K562 (cell line): ENCODE results near the gene ACE. TPM values are rescaled to one million over a fixed set of nuclear protein-coding genes. Genes with fewer than 3 reads are reported as not detected.

ENCODE experiments used
- ATAC-seq: fragments of 200-7000 bp; cut with Tn5 transposase; 3 replicates; pipeline ENCODE4 v1.9.1; 2020; ENCODE audit warnings: moderate library complexity
- BruUV-seq: library from RNA; stranded (reverse); fragments of 400-500 nt; replicated peaks from 2 replicates; lab custom pipeline; 2021; lab: Mats Ljungman, UMichigan
- CTCF ChIA-PET: fragments of 300-600 bp; formaldehyde crosslinking; extraction: SDS; loops from one replicate; lab custom pipeline; 2021; ENCODE audit warnings: low intra/inter-chr PET ratio; lab: Yijun Ruan, JAX
- POLR2A ChIA-PET: fragments of 300-600, 350-650 bp; sonication (Branson Sonifier 250); formaldehyde crosslinking; extraction: SDS; loops from one replicate; lab custom pipeline; 2021; ENCODE audit warnings: antibody characterized with exemption, inconsistent platforms; lab: Yijun Ruan, JAX
- DNase-seq, 4 experiments: peaks; one replicate each; pipeline versions ENCODE4 v3.0.0 to v3.0.0-alpha.2; 2011 to 2018; ENCODE audit warnings: low spot score in 3 of 4, mixed read lengths in 3 of 4; ENCODE audit errors: extremely low read depth in 1 of 4
- FAIRE-seq: peaks from 2 replicates; lab custom pipeline; 2011; peaks lifted over from hg19 to GRCh38; lab: Jason Lieb, UNC
- H2AFZ ChIP-seq: 2 replicates; pipeline ENCODE4 v1.6.0; 2011; ENCODE audit warnings: low read depth, low read length, control low read depth, inconsistent platforms
- H3K27ac ChIP-seq: fragments of 200-600 bp; 3 replicates; pipeline ENCODE4 v1.8.0; 2011; ENCODE audit warnings: low read depth, mild to moderate bottlenecking, control low read depth, inconsistent platforms, low read length, moderate library complexity, mixed read lengths; ENCODE audit errors: extremely low read depth
- H3K27me3 ChIP-seq, 2 experiments: fragments of 300-600 bp in 1 of 2; 2 replicates in 1 of 2; 3 replicates in 1 of 2; pipeline versions ENCODE4 v1.6.0 to v1.8.0; 2011; ENCODE audit warnings: inconsistent platforms in 2 of 2, low read length in 2 of 2, mild to moderate bottlenecking in 1 of 2, mixed read lengths in 1 of 2, moderate library complexity in 1 of 2; ENCODE audit not compliant: control insufficient read depth in 2 of 2, insufficient read depth in 2 of 2
- H3K36me3 ChIP-seq: fragments of 300-600 bp; 3 replicates; pipeline ENCODE4 v1.8.0; 2011; ENCODE audit warnings: mild to moderate bottlenecking, low read length, inconsistent platforms; ENCODE audit not compliant: control insufficient read depth, insufficient read depth
- H3K4me1 ChIP-seq, 2 experiments: fragments of 200-600 bp in 1 of 2; replicated peaks in 1 of 2; 2 replicates in 1 of 2; 3 replicates in 1 of 2; pipeline versions ENCODE4 v1.5.1 to v1.8.0; 2011; ENCODE audit warnings: inconsistent platforms in 2 of 2, low read length in 2 of 2, mild to moderate bottlenecking in 1 of 2, mixed read lengths in 1 of 2, moderate library complexity in 1 of 2; ENCODE audit not compliant: control insufficient read depth in 2 of 2, insufficient read depth in 2 of 2
- H3K4me2 ChIP-seq: 2 replicates; pipeline ENCODE4 v1.6.1; 2011; ENCODE audit warnings: low read length, control low read depth, inconsistent platforms, mixed read lengths; ENCODE audit not compliant: insufficient read depth
- H3K4me3 ChIP-seq: fragments of 200-600 bp; sonication (generic), shearing (Covaris generic); 2 replicates; pipeline ENCODE4 v1.5.1; 2016; ENCODE audit warnings: control low read depth, inconsistent platforms
- H3K79me2 ChIP-seq: fragments of 200-600 bp; 3 replicates; pipeline ENCODE4 v1.8.0; 2011; ENCODE audit warnings: low read length, inconsistent platforms; ENCODE audit not compliant: control insufficient read depth, insufficient read depth
- H3K9ac ChIP-seq, 2 experiments: 2 replicates each; pipeline versions ENCODE4 v1.6.0 to v1.6.1; 2011; ENCODE audit warnings: low read depth in 2 of 2, low read length in 2 of 2, control low read depth in 1 of 2, inconsistent platforms in 1 of 2, mild to moderate bottlenecking in 1 of 2, mixed read lengths in 1 of 2; ENCODE audit not compliant: insufficient read depth in 1 of 2
- H3K9me1 ChIP-seq: one replicate; pipeline ENCODE4 v1.6.0; 2011; ENCODE audit warnings: inconsistent platforms, mild to moderate bottlenecking, low read length, moderate library complexity; ENCODE audit not compliant: control insufficient read depth, insufficient read depth
- H3K9me3 ChIP-seq: replicated peaks from 2 replicates; pipeline ENCODE4 v1.5.1; 2011; ENCODE audit warnings: low read depth, low read length, inconsistent platforms; ENCODE audit not compliant: control insufficient read depth, insufficient read depth
- H4K20me1 ChIP-seq: replicated peaks from 2 replicates; pipeline ENCODE4 v1.6.1; 2011; ENCODE audit warnings: low read length, inconsistent platforms, mixed read lengths; ENCODE audit not compliant: control insufficient read depth, insufficient read depth
- BRD4 ChIP-seq: fragments of 200-600 bp; sonication (generic); IDR thresholded peaks from 2 replicates; pipeline ENCODE4 v1.6.1; 2017; ENCODE audit warnings: inconsistent platforms
- CBX5 ChIP-seq: IDR thresholded peaks from 2 replicates; pipeline ENCODE4 v1.6.1; 2014; ENCODE audit warnings: low read depth, borderline replicate concordance
- ZNF830 ChIP-seq: fragments of 250-450 bp; sonication (Bioruptor Pico); IDR thresholded peaks from 2 replicates; pipeline ENCODE4 v1.5.0; 2021; ENCODE audit warnings: mild to moderate bottlenecking
- WGBS: fragments of 100-300 bp; shearing (Covaris generic); methylation state at CpG from one replicate; pipeline ENCODE4 v1.1.6; 2016; ENCODE audit warnings: low coverage, mixed read lengths; ENCODE audit not compliant: insufficient coverage; ENCODE audit errors: missing lambda C conversion rate; 5-methylcytosine and 5-hydroxymethylcytosine counted together
- in situ Hi-C: fragments of 300-500 bp; cut with MboI; formaldehyde crosslinking; loops from 4 replicates; pipeline ENCODE4 v1.15.0; 2018; ENCODE audit warnings: inconsistent platforms, mixed read lengths
- intact Hi-C: fragments of 100-400 bp; cut with micrococcal nuclease; formaldehyde crosslinking; loops from 2 replicates; pipeline ENCODE4 v1.14.2; 2022
- polyA plus RNA-seq, 8 experiments: library from polyadenylated mRNA; depleted of rRNA in 4 of 8; stranded (reverse) in 5 of 8; unstranded in 3 of 8; fragments of >200 nt; fragmentation: Nextera tagmentation in 2 of 8; fragmentation: Illumina TruSeq in 1 of 8; extraction: Ambion mirVana in 2 of 8; extraction: Trizol in 1 of 8; gene quantifications; 2 replicates each; pipeline versions ENCODE4 v1.2.1 to v1.2.3, GENCODE V29; 2011 to 2014; ENCODE audit warnings: inconsistent platforms in 1 of 8, missing spikeins in 1 of 8
- total RNA-seq, 7 experiments: library from RNA; depleted of rRNA in 6 of 7; stranded (reverse); fragments of >200 nt in 6 of 7; fragmentation: Illumina TruSeq in 2 of 7; extraction: Trizol in 2 of 7; gene quantifications; 2 replicates each; pipeline versions ENCODE4 v1.2.1 to v1.2.3, GENCODE V29; 2011 to 2021; ENCODE audit warnings: low replicate concordance in 1 of 7
- TF ChIP-seq, protein P1 (sequence below): sonication (generic); formaldehyde crosslinking; IDR thresholded peaks from 2 replicates; pipeline ENCODE4 v1.8.0; 2022; ENCODE audit warnings: missing genetic modification reagents, mild to moderate bottlenecking, borderline replicate concordance
- TF ChIP-seq, protein P2 (sequence below): sonication (generic); IDR thresholded peaks from 2 replicates; pipeline ENCODE4 v1.6.1; 2016
- TF ChIP-seq, protein P3 (sequence below): fragments of 450-650 bp; IDR thresholded peaks from 2 replicates; pipeline ENCODE4 v1.7.0; 2016; ENCODE audit warnings: borderline replicate concordance
- TF ChIP-seq, protein P4 (sequence below), 2 experiments: fragments of 450-650 bp in 1 of 2; sonication (generic) in 1 of 2; formaldehyde crosslinking in 1 of 2; IDR thresholded peaks in 1 of 2; conservative IDR thresholded peaks in 1 of 2; 2 replicates each; pipeline versions ENCODE4 v1.6.1 to v1.8.1; 2016 to 2023; ENCODE audit warnings: mild to moderate bottlenecking in 2 of 2, moderate library complexity in 2 of 2, inconsistent platforms in 1 of 2, missing genetic modification reagents in 1 of 2

The ACE gene
- total and polyA plus RNA-seq, 9 of the 15 experiments (the other 6 are each of a cell fraction or from before 2014, with no cell fraction given) = 0.07 to 2.5 (median 0.47) TPM; not detected in 1

DNA sequence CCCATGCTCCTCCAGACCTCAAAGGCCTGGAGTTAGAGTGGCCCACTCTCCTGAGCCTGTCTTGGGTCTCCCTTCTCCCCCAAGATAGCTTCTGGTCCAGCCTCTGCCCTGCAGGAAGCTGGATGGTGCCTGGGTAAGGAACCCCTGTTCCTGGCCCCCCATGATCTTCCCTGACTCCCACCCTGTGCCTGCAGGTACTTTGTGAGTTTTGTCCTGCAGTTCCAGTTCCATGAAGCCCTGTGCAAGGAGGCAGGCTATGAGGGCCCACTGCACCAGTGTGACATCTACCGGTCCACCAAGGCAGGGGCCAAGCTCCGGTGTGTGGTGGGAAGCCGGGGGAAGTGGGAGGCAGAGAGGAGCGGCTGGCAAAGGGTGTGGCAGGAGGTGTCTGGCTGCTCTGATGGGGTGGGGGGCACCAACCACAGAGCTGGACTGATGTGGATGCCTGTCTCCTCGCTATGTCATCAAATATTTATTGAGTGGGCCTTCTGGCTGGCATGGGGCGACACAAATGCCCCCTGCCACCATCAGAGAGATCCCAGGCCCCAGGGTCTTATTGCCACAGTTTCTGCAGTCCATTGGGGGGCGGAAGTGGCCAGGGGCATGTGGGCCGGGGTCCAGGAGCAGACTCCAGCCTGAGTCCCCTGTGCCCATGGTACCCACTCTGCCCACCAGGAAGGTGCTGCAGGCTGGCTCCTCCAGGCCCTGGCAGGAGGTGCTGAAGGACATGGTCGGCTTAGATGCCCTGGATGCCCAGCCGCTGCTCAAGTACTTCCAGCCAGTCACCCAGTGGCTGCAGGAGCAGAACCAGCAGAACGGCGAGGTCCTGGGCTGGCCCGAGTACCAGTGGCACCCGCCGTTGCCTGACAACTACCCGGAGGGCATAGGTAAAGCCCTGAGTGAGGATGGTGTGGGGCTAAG is 7.1 kb downstream of the ACE start:
- ATAC-seq (no peak), DNase-seq (no peak), FAIRE-seq (no peak)
- H3K27ac ChIP-seq = no peak overlapping the region
- BruUV-seq = no TSS peak
- H3K9me3 ChIP-seq = no peaks in the 10 kb centered on the region
- no peaks in the 10 kb centered on the region for H3K79me2 ChIP-seq
- peaks cover 5 to 12% of the 10 kb centered on the region in 2 experiments; a peak in 3 of 5 replicates for H3K27me3 ChIP-seq
- H3K4me1 ChIP-seq = peaks cover 0 to 33% of the 10 kb centered on the region in 2 experiments; a peak in 3 of 5 replicates
- ChIA-PET CTCF (no interaction called here), POLR2A (no interaction called here)
- no peaks in the 10 kb centered on the region for H4K20me1 ChIP-seq
- no peak overlapping the region for H2AFZ ChIP-seq
- no peak overlapping the region; a peak in 1 of 4 replicates for H3K9ac ChIP-seq
- in situ Hi-C loops = no loop called here
- H3K36me3 ChIP-seq = no peaks in the 10 kb centered on the region
- intact Hi-C loops = loop anchor here (5.0 kb wide), 1 partner anchor 128 kb away; no protein-coding TSS in a partner anchor
- no peak overlapping the region for H3K4me3 ChIP-seq
- no peak overlapping the region for H3K4me2 ChIP-seq
- WGBS = 47% methylated on average over 14 of the region's 16 CpGs
- no peak for TF ChIP-seq BRD4
- TF ChIP-seq, protein P1, sequence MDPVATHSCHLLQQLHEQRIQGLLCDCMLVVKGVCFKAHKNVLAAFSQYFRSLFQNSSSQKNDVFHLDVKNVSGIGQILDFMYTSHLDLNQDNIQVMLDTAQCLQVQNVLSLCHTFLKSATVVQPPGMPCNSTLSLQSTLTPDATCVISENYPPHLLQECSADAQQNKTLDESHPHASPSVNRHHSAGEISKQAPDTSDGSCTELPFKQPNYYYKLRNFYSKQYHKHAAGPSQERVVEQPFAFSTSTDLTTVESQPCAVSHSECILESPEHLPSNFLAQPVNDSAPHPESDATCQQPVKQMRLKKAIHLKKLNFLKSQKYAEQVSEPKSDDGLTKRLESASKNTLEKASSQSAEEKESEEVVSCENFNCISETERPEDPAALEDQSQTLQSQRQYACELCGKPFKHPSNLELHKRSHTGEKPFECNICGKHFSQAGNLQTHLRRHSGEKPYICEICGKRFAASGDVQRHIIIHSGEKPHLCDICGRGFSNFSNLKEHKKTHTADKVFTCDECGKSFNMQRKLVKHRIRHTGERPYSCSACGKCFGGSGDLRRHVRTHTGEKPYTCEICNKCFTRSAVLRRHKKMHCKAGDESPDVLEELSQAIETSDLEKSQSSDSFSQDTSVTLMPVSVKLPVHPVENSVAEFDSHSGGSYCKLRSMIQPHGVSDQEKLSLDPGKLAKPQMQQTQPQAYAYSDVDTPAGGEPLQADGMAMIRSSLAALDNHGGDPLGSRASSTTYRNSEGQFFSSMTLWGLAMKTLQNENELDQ (CRISPR knock-in tag) = no peak
- TF ChIP-seq, protein P2, sequence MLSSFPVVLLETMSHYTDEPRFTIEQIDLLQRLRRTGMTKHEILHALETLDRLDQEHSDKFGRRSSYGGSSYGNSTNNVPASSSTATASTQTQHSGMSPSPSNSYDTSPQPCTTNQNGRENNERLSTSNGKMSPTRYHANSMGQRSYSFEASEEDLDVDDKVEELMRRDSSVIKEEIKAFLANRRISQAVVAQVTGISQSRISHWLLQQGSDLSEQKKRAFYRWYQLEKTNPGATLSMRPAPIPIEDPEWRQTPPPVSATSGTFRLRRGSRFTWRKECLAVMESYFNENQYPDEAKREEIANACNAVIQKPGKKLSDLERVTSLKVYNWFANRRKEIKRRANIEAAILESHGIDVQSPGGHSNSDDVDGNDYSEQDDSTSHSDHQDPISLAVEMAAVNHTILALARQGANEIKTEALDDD = no peak
- TF ChIP-seq, protein P3, sequence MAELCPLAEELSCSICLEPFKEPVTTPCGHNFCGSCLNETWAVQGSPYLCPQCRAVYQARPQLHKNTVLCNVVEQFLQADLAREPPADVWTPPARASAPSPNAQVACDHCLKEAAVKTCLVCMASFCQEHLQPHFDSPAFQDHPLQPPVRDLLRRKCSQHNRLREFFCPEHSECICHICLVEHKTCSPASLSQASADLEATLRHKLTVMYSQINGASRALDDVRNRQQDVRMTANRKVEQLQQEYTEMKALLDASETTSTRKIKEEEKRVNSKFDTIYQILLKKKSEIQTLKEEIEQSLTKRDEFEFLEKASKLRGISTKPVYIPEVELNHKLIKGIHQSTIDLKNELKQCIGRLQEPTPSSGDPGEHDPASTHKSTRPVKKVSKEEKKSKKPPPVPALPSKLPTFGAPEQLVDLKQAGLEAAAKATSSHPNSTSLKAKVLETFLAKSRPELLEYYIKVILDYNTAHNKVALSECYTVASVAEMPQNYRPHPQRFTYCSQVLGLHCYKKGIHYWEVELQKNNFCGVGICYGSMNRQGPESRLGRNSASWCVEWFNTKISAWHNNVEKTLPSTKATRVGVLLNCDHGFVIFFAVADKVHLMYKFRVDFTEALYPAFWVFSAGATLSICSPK = no peak
- TF ChIP-seq CBX5 = no peak
- TF ChIP-seq ZNF830 (CRISPR knock-in tag) = no peak
- TF ChIP-seq, protein P4, sequence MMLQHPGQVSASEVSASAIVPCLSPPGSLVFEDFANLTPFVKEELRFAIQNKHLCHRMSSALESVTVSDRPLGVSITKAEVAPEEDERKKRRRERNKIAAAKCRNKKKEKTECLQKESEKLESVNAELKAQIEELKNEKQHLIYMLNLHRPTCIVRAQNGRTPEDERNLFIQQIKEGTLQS (IDR thresholded peaks at IDR 0.05) = no peak
- TF ChIP-seq, protein P4 (CRISPR knock-in tag; conservative IDR thresholded peaks at IDR 0.05) = no peak
- H3K9me1 ChIP-seq = no peaks in the 10 kb centered on the region
